ENCODE measurements around the gene ATP8A1.
A peak's percentile ranks its signal among the peaks of the same experiment; 100 is the strongest.

The ATP8A1 gene

DNA sequence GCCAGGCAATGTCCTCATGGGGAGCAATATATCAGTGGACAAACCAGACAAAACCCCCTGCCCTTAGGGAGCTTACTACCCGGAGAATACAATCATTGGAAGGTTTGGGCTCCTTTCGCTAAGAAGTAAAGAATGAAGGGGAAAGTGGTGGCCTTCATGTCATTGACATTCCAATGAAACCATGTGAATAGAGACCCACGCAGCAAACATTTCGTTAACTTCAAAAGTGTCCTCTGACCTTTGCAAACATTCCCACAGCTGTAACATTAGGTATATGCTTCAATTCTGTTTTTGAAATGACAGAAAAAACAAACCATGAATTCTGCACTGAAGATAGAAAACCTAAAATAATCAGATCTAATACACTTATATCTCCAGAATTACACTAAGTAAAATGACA, 7.0 kb downstream of the ATP8A1 start:
- no peak for DNase-seq (ENCODE audit: low read depth in 2 of 2)

DNA sequence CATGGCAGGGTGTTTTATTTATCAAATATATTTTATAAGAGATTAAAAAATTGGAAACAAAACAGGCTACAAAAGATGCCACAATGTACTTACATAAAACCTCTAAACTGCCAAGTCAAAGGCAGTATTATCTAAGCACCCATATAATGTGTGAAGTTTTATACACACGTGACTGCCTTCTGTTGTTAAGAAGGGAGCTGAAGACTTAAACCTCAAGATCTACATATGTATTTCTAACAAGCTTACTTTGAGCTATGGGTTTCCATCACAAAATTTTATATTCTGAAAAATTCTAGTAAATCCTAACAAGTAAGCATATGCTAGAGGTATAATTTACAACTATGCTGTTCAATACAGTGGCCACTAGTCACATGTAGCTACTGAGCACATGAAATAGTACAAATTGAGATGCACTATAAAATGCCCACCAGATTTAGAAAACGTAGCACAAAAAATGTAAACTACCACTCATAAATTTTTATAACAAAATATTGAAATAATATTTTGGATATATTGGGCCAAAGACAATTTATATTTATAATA, 9.8 kb downstream of the ATP8A1 start:
- no peak for DNase-seq (ENCODE audit: low read depth in 2 of 2)

DNA sequence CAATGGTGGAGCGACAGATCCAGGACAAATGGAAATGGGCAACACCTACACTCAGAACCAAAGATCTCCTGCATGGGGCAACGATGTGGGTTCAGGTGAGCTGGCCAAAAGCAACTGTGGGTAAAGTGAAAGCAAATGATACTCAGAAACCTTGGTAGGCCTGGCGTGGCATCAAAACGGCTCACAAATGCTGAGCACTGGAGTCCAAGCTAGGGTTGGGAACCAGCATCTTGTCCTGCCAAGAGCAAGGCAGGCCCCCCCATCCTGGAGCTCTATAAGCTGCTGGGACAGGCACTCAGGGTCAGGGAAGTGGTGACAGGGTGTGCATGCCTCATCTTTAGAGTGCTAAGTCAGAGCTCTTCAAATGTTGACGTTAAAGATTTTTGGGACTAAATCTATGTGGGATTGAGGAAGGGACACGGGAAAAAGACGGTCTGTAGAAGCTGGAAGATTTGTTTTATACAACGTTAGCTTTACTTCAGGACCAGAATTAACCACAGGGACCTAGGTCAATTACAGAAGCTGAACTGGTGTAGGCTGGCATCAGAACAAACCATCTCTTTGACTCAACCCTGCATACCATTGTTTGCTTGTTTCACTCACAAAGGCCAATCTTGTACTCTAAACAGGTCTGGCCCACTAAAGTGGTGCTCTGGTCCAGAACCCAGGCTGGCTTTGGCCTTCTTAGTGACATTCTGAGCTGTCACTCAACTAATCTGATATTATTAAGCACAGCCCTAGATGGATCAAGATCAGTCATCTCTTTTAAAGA, 10.7 kb downstream of the ATP8A1 start:
- no peak for DNase-seq (ENCODE audit: low read depth in 2 of 2)

DNA sequence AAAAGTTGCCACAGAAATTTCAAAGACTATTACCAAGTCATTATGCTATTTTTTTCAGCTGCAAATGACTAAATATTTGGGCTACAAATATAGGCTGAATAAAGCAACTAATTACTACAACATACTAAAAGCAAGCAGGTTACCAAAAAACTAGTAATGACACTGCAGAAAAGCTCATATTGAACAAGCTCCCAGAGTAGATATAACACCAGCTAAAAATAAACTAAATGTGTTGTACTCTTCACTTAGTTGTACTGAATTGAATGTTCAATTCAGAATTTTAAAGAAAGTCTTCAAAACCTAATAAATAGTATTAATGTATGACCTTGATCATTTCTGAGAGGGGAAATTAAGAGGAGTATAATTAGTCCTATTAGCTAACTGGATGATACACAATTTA, 12.0 kb downstream of the ATP8A1 start:
- DNase-seq (ENCODE audit: low read depth in 2 of 2): no peak

DNA sequence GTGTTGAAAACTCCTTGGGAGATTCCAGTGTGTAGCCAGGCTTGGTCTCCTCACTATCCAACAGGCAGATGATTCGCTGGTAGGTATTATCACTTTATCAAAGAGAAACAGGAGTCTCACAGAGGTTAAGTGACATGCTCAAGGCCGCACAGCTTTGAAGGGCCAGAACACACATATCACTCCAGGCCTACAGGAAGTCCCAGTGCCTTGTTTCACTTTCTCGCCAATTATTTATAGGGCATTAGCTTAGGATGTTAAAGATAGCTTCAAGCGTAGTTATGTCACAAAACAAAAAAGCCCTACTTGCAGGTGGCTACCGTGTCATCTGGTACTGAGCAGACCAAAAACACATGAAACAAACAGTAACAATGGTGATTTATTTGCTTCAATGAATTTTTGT, 13.2 kb downstream of the ATP8A1 start:
- DNase-seq (ENCODE audit: low read depth in 2 of 2): no peak

DNA sequence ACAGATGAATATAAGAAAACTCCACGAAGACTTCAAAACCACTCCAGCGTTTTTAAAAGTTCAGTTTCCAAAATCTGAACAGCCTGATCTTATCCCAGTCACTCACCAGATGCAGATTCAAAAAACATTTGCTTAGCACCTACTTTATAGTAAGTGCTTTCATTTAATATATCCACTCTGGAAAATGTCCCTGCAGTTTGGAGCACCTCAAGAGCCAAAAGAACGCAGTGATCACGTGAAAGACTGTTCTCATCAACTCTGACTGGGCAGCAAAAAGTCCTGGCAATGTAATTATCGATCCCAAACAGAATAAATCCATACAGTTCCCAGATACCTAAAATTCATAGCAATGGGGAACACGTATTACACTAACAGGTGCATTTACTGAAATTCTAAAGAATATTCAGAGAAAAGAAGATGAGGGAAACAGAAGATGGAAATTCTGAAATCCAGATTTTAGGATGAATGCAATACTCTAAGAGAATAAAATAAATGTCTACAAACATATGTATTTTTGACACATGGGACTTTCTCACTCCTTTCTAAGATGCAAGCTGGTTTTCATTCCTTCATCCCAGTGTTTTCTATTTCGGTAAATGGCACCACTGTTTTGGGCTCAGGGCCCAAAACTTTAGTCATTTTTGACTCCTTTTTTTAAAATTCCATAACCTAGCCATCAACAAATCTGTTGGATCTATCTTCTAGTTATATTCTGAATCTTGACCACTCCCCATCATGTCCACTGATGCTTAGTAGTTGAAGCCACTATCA, 13.9 kb downstream of the ATP8A1 start:
- DNase-seq (ENCODE audit: low read depth in 2 of 2): no peak

DNA sequence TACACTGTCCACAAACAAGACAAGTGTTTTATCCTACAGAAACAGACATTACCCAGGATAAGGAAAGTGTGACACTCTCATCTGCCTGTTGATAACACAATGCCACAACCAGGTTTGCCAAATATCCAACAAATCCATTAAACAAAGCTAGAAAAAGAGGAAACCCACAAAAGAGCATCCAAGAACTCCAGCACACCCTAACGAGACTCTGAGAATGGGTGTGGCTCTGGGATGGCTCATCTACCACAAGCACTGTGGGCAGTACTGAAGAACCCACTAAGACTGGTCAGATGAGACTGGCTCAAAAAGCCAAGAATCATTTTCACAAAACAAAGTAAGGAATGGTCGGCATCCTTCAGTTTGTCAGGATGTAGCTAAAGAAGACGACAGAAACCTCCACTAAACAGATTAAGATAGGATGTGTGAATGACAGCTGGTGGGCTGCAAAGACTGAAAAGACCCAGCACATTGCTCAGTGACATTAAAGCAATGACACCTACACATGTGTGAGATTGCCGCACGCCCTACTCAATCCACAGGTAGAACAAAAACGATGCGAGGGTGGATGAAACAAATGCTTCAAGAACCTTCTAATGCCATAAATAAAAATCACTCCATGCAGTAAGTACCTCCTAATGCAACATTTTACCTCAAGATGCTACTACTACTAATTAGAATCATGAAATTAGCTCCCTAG, 14.7 kb downstream of the ATP8A1 start:
- DNase-seq (ENCODE audit: low read depth in 2 of 2): no peak

DNA sequence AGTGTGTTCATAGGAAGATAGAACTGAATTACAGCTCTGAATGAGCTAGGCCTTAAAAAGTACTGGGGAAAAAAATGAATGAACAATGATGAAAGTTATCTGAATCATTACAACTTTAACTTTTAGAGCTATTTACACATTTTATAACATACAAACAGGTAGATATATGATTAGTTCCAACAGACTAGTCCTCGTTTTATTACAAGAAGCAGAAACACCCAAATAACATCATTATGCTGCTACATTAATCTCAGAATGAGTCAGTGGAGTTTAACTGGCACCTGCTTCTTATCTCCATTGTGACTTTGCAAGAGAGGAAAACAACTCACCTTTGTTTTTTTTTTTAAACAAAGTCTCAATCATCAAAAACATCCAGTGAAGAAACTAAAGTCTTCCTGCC, 15.2 kb downstream of the ATP8A1 start:
- DNase-seq (ENCODE audit: low read depth in 2 of 2): no peak

DNA sequence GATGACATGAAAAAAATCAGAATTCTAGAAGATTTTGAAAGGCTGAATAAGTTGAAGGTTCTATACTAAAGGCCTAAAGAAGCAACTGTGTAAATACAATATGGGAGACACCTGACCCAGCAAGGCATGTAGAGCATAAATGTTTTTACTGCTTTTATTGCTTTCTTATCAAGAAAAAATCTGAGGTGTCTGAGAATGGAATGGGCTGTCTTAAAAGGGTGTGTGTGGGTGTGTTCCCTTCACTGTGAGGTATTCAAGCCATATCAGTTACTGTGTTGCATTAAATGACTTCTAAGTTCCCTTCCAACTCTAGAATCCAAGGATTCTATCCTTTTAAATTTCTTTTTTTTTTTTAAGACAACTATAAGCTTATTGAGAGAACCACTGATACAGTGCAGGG, 15.7 kb downstream of the ATP8A1 start:
- DNase-seq (ENCODE audit: low read depth in 2 of 2): no peak

DNA sequence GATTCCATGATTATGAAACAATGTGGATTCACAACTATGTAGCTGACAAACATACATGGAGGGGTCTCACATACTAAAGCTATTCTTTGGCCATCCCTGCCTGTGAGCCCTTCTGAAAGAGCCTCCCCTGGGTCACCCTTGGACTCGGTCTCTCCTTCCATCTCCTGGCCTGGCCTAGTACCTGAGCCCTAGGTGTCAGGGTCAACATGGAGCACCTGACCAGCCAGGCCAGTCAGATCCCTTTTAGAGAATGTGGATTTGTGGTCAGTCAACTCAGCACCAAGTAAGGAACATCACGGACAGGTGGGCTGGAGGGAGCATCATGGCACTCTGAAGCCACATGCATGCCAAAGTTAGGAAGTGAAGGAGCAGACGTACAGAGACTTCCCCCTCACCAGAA, 16.3 kb downstream of the ATP8A1 start:
- no peak for DNase-seq (ENCODE audit: low read depth in 2 of 2)

DNA sequence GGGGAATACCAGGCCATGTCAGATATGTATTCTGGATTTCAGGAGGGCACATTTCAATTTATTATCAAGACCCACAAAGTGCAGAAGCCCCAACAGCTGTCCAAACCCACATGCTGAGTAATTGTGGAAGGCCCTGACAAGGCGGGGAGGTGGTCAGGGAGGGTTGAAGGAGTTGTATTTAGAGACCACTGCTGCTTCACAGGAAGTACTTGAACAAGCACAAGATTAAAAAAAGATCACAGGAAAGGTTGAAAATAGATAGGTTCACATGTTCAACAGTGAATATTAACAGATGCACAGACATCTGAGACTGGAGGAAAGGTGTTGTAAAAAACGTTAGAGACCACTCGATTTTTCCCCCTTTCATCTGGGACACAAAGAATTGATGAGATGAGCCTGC, 17.9 kb downstream of the ATP8A1 start:
- DNase-seq (ENCODE audit: low read depth in 2 of 2): no peak

DNA sequence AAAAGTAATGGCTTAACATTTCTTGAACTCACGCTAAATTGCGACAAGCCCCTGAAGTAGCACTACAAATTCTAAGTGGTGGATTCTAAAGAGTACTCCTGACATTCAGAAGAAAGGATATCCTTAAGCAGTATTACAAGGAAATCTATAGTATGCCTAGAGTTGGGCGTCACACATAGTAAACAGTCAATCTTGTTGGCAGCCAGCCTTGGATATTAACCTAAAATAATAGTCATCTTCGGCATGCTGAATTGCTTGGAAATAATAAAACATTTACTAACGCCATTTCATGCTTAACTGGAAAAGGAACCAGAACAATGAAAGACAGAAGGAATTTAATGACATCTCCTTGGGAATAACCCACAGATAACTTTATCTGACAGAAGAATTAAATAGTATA, 18.6 kb downstream of the ATP8A1 start:
- no peak for DNase-seq (ENCODE audit: low read depth in 2 of 2)

DNA sequence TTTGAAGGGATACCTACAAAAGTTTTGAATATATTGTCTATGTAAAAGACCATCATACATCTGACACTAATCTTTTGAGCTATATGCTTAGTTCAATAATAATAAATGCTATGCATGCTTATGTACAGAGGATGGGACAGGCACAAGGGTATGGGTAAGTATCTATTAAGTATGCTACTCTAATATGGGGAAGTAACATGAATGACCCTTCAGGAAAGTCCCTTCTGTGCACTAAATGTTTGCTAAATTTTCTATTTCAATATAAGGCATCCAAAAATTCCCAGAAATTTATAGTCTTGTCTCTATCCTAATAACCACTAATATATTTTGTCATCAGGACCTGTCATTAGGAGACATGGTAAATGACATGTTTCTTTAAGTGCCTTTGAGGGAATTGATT, 19.0 kb downstream of the ATP8A1 start:
- DNase-seq (ENCODE audit: low read depth in 2 of 2): no peak

DNA sequence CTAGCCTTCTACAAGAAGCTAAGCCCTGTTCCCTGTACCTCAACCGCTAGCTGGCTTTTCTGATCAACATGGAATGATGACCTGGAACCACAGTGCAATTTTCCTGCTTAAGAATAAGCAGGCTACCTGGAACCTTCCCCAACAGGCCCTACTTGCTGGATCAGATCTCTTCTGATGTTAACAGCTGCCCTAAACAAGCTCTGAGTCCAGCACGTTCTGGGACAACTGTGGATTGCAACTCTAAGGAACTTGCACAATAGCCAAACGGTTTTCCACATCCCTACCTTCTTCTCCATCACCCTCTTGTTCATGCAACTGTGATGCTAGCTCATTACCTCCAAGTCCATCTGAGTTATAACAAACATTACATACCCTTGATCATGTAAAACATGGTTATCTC, 19.8 kb downstream of the ATP8A1 start:
- DNase-seq (ENCODE audit: low read depth in 2 of 2): no peak

DNA sequence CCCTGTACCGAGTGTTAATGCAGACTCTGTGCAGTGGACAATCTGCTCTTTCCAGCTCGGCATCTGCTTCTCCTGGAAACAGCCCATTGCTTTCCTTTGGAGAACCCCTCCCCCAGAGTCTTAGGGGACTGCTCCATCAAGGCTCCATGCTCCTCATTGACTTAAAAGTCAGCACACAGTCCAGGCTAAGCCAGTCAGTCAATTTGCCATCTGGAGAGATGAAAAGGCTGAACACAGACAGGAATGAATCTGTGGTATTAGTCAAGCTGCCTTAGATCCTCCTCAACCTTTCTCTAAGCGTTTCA, 20.3 kb downstream of the ATP8A1 start:
- no peak for DNase-seq (ENCODE audit: low read depth in 2 of 2)

DNA sequence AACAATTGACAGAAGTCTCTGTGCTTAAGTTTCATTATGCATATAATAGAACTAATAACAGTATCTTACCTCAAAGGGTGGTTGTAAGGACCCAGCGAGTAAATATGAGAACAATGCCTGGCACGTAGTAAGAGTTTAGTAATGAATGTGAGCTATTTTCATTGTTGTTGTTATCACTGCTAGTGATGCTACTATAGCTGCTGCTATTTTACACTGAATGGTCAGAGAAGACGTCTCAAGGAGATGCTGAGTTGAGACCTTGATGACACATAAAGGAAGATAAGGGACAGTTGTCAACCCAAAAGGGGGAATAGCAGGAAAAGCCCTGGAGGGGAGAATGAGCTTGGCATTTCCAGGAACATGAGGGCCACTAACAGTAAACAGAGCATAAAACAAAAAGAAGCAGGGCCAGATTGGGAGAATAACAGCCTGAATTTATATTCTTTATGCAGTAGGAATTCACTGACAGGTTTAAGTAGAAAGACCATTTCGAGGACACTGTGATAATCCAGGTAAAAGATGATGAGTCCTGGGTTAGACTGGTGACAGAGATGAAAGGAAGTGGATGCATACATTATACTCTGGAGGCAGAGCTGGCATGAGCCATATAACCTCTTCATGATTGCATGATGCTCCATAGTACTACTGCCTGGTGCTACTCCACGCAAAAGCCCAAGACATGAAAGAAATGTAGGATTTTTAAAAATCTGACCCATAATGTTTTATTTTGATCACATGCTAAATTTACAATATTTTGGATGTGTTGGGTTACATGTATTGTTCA, 23.1 kb downstream of the ATP8A1 start:
- DNase-seq (ENCODE audit: low read depth in 2 of 2): no peak

DNA sequence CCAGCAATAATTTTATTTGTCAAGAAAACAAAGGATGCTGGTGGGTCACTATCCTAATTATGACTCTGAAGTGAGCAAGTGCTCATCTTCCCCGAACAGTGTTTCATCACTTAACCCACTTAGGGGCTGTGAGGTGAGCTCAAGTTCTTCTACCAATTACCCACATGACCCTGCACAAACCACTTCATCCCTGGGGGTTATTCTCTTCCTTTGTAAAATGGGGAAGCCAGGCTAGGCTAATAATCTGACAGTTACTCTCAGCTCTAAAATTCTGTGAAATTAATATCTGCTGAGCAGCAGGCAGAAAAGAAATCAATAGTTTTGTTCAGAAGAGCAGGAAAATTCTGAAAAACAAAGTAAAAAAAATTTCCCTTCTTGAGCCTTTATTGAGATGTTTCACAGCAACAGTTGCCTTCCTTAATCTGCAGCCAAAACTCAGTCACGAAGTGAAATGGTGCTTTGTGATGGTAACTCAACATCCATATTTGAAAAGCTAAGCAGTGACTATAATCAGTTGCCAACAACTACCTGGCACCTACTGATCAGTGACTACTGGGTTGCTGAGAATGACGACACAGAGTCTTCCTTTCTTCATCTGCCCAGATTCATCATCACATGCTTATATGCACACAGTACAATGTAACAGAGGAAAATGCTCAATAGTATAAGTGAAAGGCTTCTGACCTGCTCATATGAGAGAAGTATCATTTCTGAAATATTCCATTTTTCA, 24.1 kb downstream of the ATP8A1 start:
- DNase-seq (ENCODE audit: low read depth in 2 of 2): no peak

DNA sequence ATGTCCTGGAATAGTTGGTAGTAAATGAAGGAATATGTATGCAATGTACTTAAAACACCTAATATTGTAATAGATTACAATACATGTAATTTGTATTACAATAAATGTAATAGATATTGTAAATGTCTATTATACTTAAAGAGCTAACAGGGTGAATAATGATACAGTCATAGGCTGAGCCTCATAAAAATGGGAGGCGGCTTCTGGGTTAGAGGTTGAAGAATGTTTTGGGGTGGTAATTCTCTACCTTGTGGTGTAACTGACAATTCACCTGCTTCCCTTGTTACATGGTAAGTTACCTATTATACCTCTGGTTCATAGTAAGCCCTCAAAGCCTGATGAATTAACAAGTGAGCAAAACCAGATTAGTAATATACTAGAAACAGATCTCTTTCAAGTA, 26.0 kb downstream of the ATP8A1 start:
- DNase-seq (ENCODE audit: low read depth in 2 of 2): no peak

DNA sequence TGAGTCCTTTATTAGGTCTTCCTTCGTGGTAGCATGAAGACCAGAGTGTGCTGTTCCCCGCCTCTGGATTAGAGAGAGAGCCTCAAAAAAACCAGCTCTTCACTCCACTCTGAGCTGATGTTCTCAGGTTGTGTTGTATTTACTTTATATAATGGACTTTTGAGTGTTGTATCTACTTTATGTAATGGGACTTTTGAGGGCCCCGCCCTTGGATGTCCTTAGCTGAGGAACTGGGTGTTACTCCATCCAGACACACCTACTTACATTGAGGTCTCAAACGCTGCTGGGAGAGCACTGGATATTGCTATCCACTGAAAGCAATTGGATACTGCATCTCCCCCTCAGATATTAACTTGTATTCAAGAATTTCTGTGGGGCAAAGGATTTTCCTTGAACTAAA, 28.2 kb downstream of the ATP8A1 start:
- no peak for DNase-seq (ENCODE audit: low read depth in 2 of 2)

DNA sequence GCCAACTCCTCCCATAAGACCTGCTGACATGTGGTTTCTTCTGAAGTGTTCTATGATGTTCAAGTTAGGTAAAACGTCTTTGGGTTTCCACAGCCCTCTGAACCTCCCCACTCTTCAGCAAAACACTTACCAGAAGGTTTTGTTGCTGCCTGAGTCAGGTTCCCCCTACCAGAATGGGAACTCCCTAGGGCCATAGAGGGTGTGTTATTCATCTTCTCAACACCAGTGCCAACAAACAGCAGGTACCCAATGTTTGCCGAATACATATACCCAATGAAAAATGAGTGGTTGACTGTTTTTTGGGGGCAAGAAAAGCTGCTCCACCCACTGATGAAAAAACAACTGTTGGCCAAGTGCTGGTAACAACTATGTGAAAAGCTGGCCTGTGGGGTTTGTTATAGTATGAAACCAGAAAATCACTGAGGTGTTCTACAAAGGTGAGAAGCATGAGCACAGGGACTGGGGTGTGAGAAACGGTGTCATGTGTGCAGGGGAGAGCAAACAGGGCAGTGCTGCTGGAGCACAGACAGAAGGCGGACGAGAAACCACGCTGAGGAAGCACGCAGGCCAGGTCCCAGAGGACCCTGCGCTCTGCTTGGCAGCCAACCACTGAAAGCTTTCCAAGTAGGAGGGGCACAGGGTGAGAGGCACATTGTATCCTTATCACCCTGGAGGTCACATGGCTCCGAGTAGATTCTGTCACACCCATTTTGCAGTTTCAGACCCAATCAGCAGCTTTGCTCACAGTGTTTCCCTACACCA, 28.8 kb downstream of the ATP8A1 start:
- peak; percentile 12 to 21 for DNase-seq (ENCODE audit: low read depth in 2 of 2)
